GM18861 (cell line): ENCODE data around the gene PCDHB10.
"Not testable (repeated sequence)": the region's sequence is repeated elsewhere in the genome, so short reads cannot be mapped to it uniquely, and the experiment has no call there.

ENCODE experiments used
- ATAC-seq: cut with Tn5 transposase; IDR thresholded peaks from one replicate; pipeline ENCODE4 v1.9.1; 2021; ENCODE audit not compliant: unreplicated experiment

PCDHB10 gene

GRCh38 chr5:141186897-141187512, 5.1 kb upstream of the PCDHB10 start, which contains the start of gene PCDHB9:
PCDHB9 (plus strand) TSS chr5:141187161; CDS start chr5:141187319, 158 bp downstream.
- no peak for ATAC-seq

DNA sequence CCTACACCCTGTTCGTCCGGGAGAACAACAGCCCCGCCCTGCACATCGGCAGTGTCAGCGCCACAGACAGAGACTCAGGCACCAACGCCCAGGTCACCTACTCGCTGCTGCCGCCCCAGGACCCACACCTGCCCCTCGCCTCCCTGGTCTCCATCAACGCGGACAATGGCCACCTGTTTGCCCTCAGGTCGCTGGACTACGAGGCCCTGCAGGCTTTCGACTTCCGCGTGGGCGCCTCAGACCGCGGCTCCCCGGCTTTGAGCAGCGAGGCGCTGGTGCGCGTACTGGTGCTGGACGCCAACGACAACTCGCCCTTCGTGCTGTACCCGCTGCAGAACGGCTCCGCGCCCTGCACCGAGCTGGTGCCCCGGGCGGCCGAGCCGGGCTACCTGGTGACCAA, 3.5 kb upstream of the PCDHB10 start:
- not testable (repeated sequence) for ATAC-seq

GRCh38 chr5:141189131-141189530, 3.0 kb upstream of the PCDHB10 start:
- not testable (repeated sequence) for ATAC-seq

GRCh38 chr5:141194332-141194731, 2.2 kb downstream of the PCDHB10 start:
- ATAC-seq: not testable (repeated sequence)

GRCh38 chr5:141196363-141196762, 4.2 kb downstream of the PCDHB10 start:
- ATAC-seq: no peak

GRCh38 chr5:141199359-141200235, 7.4 kb downstream of the PCDHB10 start, which contains the start of gene PCDHB11:
PCDHB11 (plus strand) TSS chr5:141199627; CDS start chr5:141199775, 148 bp downstream.
- ATAC-seq: no peak

DNA sequence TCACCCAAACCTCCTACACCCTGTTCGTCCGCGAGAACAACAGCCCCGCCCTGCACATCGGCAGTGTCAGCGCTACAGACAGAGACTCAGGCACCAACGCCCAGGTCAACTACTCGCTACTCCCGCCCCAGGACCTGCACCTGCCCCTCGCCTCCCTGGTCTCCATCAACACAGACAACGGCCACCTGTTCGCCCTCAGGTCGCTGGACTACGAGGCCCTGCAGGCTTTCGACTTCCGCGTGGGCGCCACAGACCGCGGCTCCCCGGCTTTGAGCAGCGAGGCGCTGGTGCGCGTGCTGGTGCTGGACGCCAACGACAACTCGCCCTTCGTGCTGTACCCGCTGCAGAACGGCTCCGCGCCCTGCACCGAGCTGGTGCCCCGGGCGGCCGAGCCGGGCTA, 9.0 kb downstream of the PCDHB10 start:
- ATAC-seq: not testable (repeated sequence)

GRCh38 chr5:141201646-141202045, 9.5 kb downstream of the PCDHB10 start:
- not testable (repeated sequence) for ATAC-seq

DNA sequence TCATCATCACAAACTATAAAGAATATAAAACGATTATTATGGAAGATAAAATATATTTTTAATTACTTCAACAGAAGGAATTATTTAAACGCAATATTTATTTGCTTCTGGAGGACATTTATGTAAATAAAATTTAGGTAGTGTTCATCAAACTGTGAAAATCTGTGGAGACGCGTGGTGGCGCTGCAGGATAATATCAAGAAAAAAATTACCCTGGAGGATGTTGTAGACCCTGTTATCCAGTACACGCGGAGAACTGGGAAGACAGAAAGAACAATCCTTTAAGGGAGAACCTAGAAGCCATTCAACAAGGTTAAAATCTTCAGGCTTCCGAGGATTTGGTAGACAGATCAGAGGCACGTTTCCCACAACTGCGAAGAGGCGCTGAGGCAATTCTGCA, 16.3 kb downstream of the PCDHB10 start, which contains the start of gene PCDHB12:
Gene PCDHB12, plus strand, starts transcription at position 242 of the 400 bp plus-strand sequence. CDS start 189 bp downstream, outside the sequence.
- ATAC-seq: no peak

DNA sequence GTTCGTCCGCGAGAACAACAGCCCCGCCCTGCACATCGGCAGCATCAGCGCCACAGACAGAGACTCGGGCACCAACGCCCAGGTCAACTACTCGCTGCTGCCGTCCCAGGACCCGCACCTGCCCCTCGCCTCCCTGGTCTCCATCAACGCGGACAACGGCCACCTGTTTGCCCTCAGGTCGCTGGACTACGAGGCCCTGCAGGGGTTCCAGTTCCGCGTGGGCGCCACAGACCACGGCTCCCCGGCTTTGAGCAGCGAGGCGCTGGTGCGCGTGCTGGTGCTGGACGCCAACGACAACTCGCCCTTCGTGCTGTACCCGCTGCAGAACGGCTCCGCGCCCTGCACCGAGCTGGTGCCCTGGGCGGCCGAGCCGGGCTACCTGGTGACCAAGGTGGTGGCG, 18.1 kb downstream of the PCDHB10 start:
- ATAC-seq: not testable (repeated sequence)

DNA sequence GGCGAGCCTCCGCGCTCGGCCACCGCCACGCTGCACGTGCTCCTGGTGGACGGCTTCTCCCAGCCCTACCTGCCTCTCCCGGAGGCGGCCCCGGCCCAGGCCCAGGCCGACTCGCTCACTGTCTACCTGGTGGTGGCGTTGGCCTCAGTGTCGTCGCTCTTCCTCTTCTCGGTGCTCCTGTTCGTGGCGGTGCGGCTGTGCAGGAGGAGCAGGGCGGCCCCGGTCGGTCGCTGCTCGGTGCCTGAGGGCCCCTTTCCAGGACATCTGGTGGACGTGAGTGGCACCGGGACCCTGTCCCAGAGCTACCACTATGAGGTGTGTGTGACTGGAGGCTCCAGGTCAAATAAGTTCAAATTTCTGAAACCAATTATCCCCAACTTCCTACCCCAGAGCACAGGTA, 18.7 kb downstream of the PCDHB10 start:
- ATAC-seq: not testable (repeated sequence)

GRCh38 chr5:141213656-141214339, 21.6 kb downstream of the PCDHB10 start, which contains the start of gene PCDHB13:
PCDHB13 (plus strand) TSS chr5:141213919; CDS start chr5:141214124, 205 bp downstream.
- ATAC-seq: not testable (repeated sequence)

GRCh38 chr5:141214583-141214982, 22.4 kb downstream of the PCDHB10 start:
- ATAC-seq: not testable (repeated sequence)

DNA sequence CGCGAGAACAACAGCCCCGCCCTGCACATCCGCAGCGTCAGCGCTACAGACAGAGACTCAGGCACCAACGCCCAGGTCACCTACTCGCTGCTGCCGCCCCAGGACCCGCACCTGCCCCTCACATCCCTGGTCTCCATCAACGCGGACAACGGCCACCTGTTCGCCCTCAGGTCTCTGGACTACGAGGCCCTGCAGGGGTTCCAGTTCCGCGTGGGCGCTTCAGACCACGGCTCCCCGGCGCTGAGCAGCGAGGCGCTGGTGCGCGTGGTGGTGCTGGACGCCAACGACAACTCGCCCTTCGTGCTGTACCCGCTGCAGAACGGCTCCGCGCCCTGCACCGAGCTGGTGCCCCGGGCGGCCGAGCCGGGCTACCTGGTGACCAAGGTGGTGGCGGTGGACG, 23.4 kb downstream of the PCDHB10 start:
- ATAC-seq: not testable (repeated sequence)

DNA sequence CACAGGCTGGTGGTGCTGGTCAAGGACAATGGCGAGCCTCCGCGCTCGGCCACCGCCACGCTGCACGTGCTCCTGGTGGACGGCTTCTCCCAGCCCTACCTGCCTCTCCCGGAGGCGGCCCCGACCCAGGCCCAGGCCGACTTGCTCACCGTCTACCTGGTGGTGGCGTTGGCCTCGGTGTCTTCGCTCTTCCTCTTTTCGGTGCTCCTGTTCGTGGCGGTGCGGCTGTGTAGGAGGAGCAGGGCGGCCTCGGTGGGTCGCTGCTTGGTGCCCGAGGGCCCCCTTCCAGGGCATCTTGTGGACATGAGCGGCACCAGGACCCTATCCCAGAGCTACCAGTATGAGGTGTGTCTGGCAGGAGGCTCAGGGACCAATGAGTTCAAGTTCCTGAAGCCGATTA, 23.9 kb downstream of the PCDHB10 start:
- not testable (repeated sequence) for ATAC-seq

GRCh38 chr5:141223112-141223783, 31.1 kb downstream of the PCDHB10 start, which contains the start of gene PCDHB14:
PCDHB14 (plus strand) TSS chr5:141223343; CDS start chr5:141223506, 163 bp downstream.
- ATAC-seq: no peak

GRCh38 chr5:141224844-141225243, 32.7 kb downstream of the PCDHB10 start:
- ATAC-seq: not testable (repeated sequence)

DNA sequence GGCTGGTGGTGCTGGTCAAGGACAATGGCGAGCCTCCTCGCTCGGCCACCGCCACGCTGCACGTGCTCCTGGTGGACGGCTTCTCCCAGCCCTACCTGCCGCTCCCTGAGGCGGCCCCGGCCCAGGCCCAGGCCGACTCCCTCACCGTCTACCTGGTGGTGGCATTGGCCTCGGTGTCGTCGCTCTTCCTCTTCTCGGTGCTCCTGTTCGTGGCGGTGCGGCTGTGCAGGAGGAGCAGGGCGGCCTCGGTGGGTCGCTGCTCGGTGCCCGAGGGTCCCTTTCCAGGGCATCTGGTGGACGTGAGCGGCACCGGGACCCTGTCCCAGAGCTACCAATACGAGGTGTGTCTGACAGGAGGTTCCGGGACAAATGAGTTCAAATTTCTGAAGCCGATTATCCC, 33.3 kb downstream of the PCDHB10 start:
- ATAC-seq: not testable (repeated sequence)

DNA sequence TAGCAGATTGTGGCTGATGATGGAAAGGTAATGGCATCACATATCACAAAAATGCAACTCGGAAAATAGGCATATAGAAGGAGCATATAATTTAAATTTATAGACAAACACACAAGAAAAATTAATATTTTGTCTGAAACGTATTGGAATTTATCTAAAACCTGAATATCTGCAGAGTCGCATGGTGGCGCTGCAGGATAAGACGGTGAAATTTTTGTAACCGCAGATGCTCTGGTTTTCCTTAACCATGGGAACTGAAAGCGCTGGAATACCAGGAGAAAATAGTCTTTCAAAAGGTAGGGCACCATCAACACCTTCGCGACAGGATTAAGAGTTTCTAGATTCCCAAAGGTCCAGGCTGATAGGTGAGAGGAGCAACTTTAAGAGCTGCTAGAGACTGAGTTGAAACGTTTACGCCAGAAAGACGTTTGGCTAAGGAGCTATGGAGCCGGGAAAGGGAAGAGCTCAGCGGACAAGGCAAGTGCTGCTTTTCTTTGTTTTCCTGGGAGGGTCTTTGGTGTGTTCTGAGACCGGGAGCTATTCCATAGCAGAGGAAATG, 42.0 kb downstream of the PCDHB10 start:
- ATAC-seq: no peak

DNA sequence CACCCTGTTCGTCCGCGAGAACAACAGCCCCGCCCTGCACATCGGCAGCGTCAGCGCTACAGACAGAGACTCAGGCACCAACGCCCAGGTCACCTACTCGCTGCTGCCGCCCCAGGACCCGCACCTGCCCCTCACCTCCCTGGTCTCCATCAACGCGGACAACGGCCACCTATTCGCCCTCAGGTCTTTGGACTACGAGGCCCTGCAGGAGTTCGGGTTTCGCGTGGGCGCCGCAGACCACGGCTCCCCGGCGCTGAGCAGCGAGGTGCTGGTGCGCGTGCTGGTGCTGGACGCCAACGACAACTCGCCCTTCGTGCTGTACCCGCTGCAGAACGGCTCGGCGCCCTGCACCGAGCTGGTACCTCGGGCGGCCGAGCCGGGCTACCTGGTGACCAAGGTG, 43.8 kb downstream of the PCDHB10 start:
- not testable (repeated sequence) for ATAC-seq
